Panc1 (cell line): Measurements from ENCODE around the gene ZNF324.
A peak's percentile ranks its signal among the peaks of the same experiment; 100 is the strongest.

Experiments used
- POLR2AphosphoS5 ChIP-seq: IDR thresholded peaks from 2 replicates; pipeline ENCODE4 v1.6.1; 2012; ENCODE audit warnings: mild to moderate bottlenecking, low read depth, low read length, moderate library complexity
- SIN3A ChIP-seq: IDR thresholded peaks from 2 replicates; pipeline ENCODE4 v1.6.1; 2012; ENCODE audit warnings: low read depth, mild to moderate bottlenecking, low read length, moderate library complexity, borderline replicate concordance; ENCODE audit not compliant: insufficient read depth
- TF ChIP-seq, protein P1 (sequence below): fragments of 450-650 bp; IDR thresholded peaks from 2 replicates; pipeline ENCODE4 v1.5.1; 2017; ENCODE audit warnings: mild to moderate bottlenecking
- TF ChIP-seq, protein P2 (sequence below), 2 experiments: IDR thresholded peaks; 2 replicates each; pipeline ENCODE4 v1.6.1; 2011 to 2012; ENCODE audit warnings: low read depth in 2 of 2, control low read depth in 1 of 2, low read length in 1 of 2, mild to moderate bottlenecking in 1 of 2, moderate library complexity in 1 of 2; ENCODE audit not compliant: insufficient read depth in 1 of 2

DNA sequence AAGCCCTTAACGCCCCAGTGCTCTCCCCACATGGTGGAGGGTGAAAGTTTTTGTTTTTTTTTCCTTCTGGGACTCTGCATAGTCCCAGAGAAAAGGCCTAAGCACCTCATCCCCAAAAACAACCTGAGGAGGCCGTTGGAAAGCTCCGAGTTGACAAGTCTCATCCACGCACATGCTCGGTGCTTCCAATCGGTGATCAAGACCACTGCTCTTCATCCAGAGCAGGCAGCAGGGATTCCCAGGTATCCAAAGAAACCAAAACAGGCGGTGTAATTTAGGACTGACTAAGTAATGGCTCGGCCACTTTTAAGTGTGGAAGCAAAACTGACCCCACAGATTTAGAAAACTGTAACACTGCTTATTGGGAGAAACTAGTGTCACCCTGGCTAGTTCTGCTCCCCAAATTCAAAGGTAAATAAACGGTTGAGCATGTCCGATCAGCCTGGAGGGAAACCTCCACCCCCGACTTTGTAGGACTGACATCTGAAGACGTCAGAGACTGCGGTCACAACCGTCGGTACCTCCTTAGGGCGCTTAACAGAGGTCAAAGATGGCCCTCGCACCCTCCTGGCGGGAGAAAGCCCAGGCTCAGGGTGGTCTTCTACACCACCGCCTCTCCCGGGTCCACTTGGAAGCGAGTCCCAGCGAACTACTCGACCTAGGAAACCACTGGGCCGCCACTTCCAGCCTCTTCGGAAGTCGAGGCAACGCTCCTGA is 8.3 kb downstream of the ZNF324 start:
- no peak; the same call in 1 of the 2 replicates for TF ChIP-seq POLR2AphosphoS5
- TF ChIP-seq, protein P1, sequence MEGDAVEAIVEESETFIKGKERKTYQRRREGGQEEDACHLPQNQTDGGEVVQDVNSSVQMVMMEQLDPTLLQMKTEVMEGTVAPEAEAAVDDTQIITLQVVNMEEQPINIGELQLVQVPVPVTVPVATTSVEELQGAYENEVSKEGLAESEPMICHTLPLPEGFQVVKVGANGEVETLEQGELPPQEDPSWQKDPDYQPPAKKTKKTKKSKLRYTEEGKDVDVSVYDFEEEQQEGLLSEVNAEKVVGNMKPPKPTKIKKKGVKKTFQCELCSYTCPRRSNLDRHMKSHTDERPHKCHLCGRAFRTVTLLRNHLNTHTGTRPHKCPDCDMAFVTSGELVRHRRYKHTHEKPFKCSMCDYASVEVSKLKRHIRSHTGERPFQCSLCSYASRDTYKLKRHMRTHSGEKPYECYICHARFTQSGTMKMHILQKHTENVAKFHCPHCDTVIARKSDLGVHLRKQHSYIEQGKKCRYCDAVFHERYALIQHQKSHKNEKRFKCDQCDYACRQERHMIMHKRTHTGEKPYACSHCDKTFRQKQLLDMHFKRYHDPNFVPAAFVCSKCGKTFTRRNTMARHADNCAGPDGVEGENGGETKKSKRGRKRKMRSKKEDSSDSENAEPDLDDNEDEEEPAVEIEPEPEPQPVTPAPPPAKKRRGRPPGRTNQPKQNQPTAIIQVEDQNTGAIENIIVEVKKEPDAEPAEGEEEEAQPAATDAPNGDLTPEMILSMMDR, result no peak
- TF ChIP-seq, protein P2, sequence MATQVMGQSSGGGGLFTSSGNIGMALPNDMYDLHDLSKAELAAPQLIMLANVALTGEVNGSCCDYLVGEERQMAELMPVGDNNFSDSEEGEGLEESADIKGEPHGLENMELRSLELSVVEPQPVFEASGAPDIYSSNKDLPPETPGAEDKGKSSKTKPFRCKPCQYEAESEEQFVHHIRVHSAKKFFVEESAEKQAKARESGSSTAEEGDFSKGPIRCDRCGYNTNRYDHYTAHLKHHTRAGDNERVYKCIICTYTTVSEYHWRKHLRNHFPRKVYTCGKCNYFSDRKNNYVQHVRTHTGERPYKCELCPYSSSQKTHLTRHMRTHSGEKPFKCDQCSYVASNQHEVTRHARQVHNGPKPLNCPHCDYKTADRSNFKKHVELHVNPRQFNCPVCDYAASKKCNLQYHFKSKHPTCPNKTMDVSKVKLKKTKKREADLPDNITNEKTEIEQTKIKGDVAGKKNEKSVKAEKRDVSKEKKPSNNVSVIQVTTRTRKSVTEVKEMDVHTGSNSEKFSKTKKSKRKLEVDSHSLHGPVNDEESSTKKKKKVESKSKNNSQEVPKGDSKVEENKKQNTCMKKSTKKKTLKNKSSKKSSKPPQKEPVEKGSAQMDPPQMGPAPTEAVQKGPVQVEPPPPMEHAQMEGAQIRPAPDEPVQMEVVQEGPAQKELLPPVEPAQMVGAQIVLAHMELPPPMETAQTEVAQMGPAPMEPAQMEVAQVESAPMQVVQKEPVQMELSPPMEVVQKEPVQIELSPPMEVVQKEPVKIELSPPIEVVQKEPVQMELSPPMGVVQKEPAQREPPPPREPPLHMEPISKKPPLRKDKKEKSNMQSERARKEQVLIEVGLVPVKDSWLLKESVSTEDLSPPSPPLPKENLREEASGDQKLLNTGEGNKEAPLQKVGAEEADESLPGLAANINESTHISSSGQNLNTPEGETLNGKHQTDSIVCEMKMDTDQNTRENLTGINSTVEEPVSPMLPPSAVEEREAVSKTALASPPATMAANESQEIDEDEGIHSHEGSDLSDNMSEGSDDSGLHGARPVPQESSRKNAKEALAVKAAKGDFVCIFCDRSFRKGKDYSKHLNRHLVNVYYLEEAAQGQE (IDR thresholded peaks at IDR 0.05; ENCODE audit: insufficient read depth in 1 of 2, low read depth in 2 of 2, low read length in 1 of 2), result no peak
- peak; percentile 81; the same call in 1 of the 2 replicates for TF ChIP-seq SIN3A
